HK-2 (cell line): ENCODE results near the gene EDEM1.
"Not testable (repeated sequence)": the region's sequence is repeated elsewhere in the genome, so short reads cannot be mapped to it uniquely, and the experiment has no call there.

ENCODE experiments used
- DNase-seq: peaks from one replicate; pipeline ENCODE4 v3.0.0-alpha.2; 2018; ENCODE audit not compliant: unreplicated experiment

EDEM1 gene

GRCh38 chr3:5172018-5172417, 15.5 kb upstream of the EDEM1 start:
- no peak for DNase-seq

- DNase-seq: not testable (repeated sequence)
These were observed 8.5 kb upstream of the EDEM1 start for GRCh38 chr3:5179036-5179435.

GRCh38 chr3:5181469-5182141, 5.9 kb upstream of the EDEM1 start:
- DNase-seq: no peak

GRCh38 chr3:5183714-5184113, 3.8 kb upstream of the EDEM1 start:
- DNase-seq: not testable (repeated sequence)

GRCh38 chr3:5184499-5184898, 3.0 kb upstream of the EDEM1 start:
- no peak for DNase-seq

GRCh38 chr3:5185093-5185673, 2.3 kb upstream of the EDEM1 start:
- DNase-seq: no peak

GRCh38 chr3:5186089-5186857, 1.2 kb upstream of the EDEM1 start:
- no peak for DNase-seq

GRCh38 chr3:5186858-5187155, 700 bp upstream of the EDEM1 start:
- DNase-seq: peak; percentile 15

GRCh38 chr3:5187920-5188418, 462 bp downstream of the EDEM1 start:
- peak; percentile 42 for DNase-seq

- peak; percentile 30 for DNase-seq
These were observed 1.1 kb downstream of the EDEM1 start for GRCh38 chr3:5188419-5189221.

- DNase-seq: no peak
These were observed 2.8 kb downstream of the EDEM1 start for GRCh38 chr3:5190147-5190791.

- no peak for DNase-seq
These were observed 4.2 kb downstream of the EDEM1 start for GRCh38 chr3:5191555-5192304.

- DNase-seq: no peak
These were observed 5.3 kb downstream of the EDEM1 start for GRCh38 chr3:5192571-5193365.

GRCh38 chr3:5194341-5194740, 6.8 kb downstream of the EDEM1 start:
- no peak for DNase-seq

GRCh38 chr3:5194801-5195509, 7.4 kb downstream of the EDEM1 start:
- DNase-seq: peak; percentile 11

GRCh38 chr3:5195605-5196004, 8.1 kb downstream of the EDEM1 start:
- DNase-seq: peak; percentile 25

GRCh38 chr3:5197022-5197421, 9.5 kb downstream of the EDEM1 start:
- DNase-seq: no peak

GRCh38 chr3:5197470-5198312, 10.2 kb downstream of the EDEM1 start:
- DNase-seq: no peak

- DNase-seq: no peak
These were observed 10.8 kb downstream of the EDEM1 start for GRCh38 chr3:5198313-5198677.
